ENCODE measurements around the gene RAD51D. TPM values are rescaled to one million over a fixed set of nuclear protein-coding genes. Genes with fewer than 3 reads are reported as not detected.
"Not testable (repeated sequence)": the region's sequence is repeated elsewhere in the genome, so short reads cannot be mapped to it uniquely, and the experiment has no call there.

The RAD51D gene
- total and polyA plus RNA-seq, 4 donors = 3.4 to 6.1 (median 3.7) TPM

DNA sequence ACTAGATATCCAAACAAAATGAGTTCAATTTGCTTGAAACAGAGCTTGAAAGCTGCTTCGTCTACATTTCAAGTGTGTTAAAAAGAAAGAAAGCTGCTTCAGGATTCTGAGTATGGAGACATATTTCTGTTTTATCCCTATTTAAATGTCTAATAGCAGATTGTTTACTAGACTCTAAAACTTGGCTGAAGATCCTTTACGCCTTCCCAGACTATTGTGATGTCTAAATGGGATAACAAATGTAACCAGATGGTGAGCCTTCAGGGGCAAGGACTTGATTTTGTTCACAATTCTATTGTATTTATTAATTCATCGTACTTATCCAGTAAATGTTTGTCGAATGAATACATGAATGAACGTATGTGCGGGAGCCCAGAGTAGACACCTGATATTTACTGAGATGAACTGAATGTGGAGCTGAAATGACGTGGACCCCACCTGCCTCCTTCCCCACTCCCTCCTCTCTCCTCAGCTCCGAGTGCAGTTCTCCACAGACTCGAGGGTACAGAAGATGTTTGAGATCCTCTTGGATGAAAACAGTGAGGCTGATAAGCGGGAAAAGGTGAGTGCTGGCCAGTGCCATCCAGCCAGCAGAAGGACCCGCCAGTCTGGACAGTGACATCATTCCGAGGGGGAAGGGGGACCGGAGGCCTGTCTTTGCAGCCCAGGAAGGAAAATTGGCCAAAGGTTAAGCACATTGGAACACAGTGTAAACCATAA, 32.9 kb upstream of the RAD51D start (continued):
- TF ChIP-seq, protein P1, sequence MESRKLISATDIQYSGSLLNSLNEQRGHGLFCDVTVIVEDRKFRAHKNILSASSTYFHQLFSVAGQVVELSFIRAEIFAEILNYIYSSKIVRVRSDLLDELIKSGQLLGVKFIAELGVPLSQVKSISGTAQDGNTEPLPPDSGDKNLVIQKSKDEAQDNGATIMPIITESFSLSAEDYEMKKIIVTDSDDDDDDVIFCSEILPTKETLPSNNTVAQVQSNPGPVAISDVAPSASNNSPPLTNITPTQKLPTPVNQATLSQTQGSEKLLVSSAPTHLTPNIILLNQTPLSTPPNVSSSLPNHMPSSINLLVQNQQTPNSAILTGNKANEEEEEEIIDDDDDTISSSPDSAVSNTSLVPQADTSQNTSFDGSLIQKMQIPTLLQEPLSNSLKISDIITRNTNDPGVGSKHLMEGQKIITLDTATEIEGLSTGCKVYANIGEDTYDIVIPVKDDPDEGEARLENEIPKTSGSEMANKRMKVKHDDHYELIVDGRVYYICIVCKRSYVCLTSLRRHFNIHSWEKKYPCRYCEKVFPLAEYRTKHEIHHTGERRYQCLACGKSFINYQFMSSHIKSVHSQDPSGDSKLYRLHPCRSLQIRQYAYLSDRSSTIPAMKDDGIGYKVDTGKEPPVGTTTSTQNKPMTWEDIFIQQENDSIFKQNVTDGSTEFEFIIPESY (IDR thresholded peaks at IDR 0.05) = no peak

- H3K36me3 ChIP-seq (ENCODE audit: control insufficient read depth in 4 of 4, insufficient read depth in 3 of 4, low read depth in 1 of 4, low read length in 3 of 4); H3K27ac ChIP-seq (ENCODE audit: low read depth in 1 of 2, low read length in 2 of 2); H3K27me3 ChIP-seq (ENCODE audit: control insufficient read depth in 4 of 4, insufficient read depth in 4 of 4, low read length in 3 of 4); H3K4me3 ChIP-seq (ENCODE audit: low read depth in 1 of 3, low read length in 3 of 3); H3K9ac ChIP-seq (ENCODE audit: low read depth in 1 of 2, low read length in 2 of 2); H3K4me1 ChIP-seq (ENCODE audit: control insufficient read depth in 4 of 4, insufficient read depth in 4 of 4, low read length in 3 of 4); DNase-seq (ENCODE audit: low spot score); H3K9me3 ChIP-seq (ENCODE audit: control insufficient read depth in 4 of 4, low read length in 3 of 4): not testable (repeated sequence)
- WGBS = 88% methylated on average over 29 of the region's 29 CpGs
Measured at GRCh38 chr17:35151080-35151479, 31.4 kb upstream of the RAD51D start.

- TF ChIP-seq REST (IDR thresholded peaks at IDR 0.05) (no peak), FOXA2 (IDR thresholded peaks at IDR 0.05) (no peak), SP1 (IDR thresholded peaks at IDR 0.05) (no peak), NR2F2 (IDR thresholded peaks at IDR 0.05) (no peak), MAX (IDR thresholded peaks at IDR 0.05) (no peak), TAF1 (conservative IDR thresholded peaks at IDR 0.05) (no peak), EGR1 (IDR thresholded peaks at IDR 0.05; ENCODE audit: low read depth in 2 of 2) (no peak), RXRA (IDR thresholded peaks at IDR 0.05) (no peak), YY1 (IDR thresholded peaks at IDR 0.05) (no peak), GABPA (IDR thresholded peaks at IDR 0.05 in 1 of 2, conservative IDR thresholded peaks at IDR 0.05 in 1 of 2) (no peak)
- TF ChIP-seq, protein P1 (IDR thresholded peaks at IDR 0.05) = no peak
- H3K36me3 ChIP-seq (ENCODE audit: control insufficient read depth in 4 of 4, insufficient read depth in 3 of 4, low read depth in 1 of 4, low read length in 3 of 4) = no peaks in the 10 kb centered on the region
- H3K9me3 ChIP-seq (ENCODE audit: control insufficient read depth in 4 of 4, low read length in 3 of 4) = no peaks in the 10 kb centered on the region
- H3K27ac ChIP-seq (ENCODE audit: low read depth in 1 of 2, low read length in 2 of 2) = no peak overlapping the region
- no peak for DNase-seq (ENCODE audit: low spot score)
- whole genome bisulfite sequencing = 93% methylated on average over 11 of the region's 11 CpGs
- H3K4me3 ChIP-seq (ENCODE audit: low read depth in 1 of 3, low read length in 3 of 3) = no peak overlapping the region
- H3K4me1 ChIP-seq (ENCODE audit: control insufficient read depth in 4 of 4, insufficient read depth in 4 of 4, low read length in 3 of 4) = no peaks in the 10 kb centered on the region
- H3K9ac ChIP-seq (ENCODE audit: low read depth in 1 of 2, low read length in 2 of 2) = no peak overlapping the region
- peaks cover 0 to 3% (median 0%) of the 10 kb centered on the region in 4 donors for H3K27me3 ChIP-seq (ENCODE audit: control insufficient read depth in 4 of 4, insufficient read depth in 4 of 4, low read length in 3 of 4)
Measured at GRCh38 chr17:35149941-35150340, 30.3 kb upstream of the RAD51D start.

Measured in liver (tissue), 9 donors.